Stimulated activated effector memory CD8-positive, alpha-beta T cell treated with anti-CD3 and anti-CD28 coated beads, Interleukin-12 subunit alpha, Interleukin-12 subunit beta, amount 100 ng/mL, for 72 hours (primary cell): ENCODE data around the gene RNASEH2A.
A peak's percentile ranks its signal among the peaks of the same experiment; 100 is the strongest.

Source experiments
- ATAC-seq: fragments of 150-1000 bp; cut with Tn5 transposase; 2 replicates; pipeline ENCODE4 v1.10.0; 2021
- DNase-seq, 2 donors: peaks; one replicate each; pipeline ENCODE4 v3.0.0; 2021 to 2022; ENCODE audit warnings: low spot score in 2 of 2
- H3K27ac Mint-ChIP-seq: one replicate; pipeline ENCODE4 v1.8.0; 2022; ENCODE audit warnings: mild to moderate bottlenecking, mixed read lengths
- H3K36me3 Mint-ChIP-seq: one replicate; pipeline ENCODE4 v1.8.0; 2022; ENCODE audit warnings: mild to moderate bottlenecking, mixed read lengths
- H3K4me1 Mint-ChIP-seq: one replicate; pipeline ENCODE4 v1.8.0; 2022; ENCODE audit warnings: mixed read lengths
- H3K4me3 Mint-ChIP-seq: one replicate; pipeline ENCODE4 v1.8.0; 2022; ENCODE audit warnings: mild to moderate bottlenecking, mixed read lengths
- H3K9me3 Mint-ChIP-seq: one replicate; pipeline ENCODE4 v1.8.0; 2022; ENCODE audit warnings: mixed read lengths

The RNASEH2A gene

GRCh38 chr19:12788042-12788681 is 18.2 kb upstream of the RNASEH2A start:
- H3K4me1 Mint-ChIP-seq, result peaks cover 22% of the 10 kb centered on the region
- no peak for DNase-seq
- H3K9me3 Mint-ChIP-seq, result no peaks in the 10 kb centered on the region
- peak overlapping the region; percentile 96 for H3K27ac Mint-ChIP-seq
- H3K36me3 Mint-ChIP-seq, result peaks cover 49% of the 10 kb centered on the region
- peak overlapping the region; percentile 98 for H3K4me3 Mint-ChIP-seq
- ATAC-seq, result no peak

- ATAC-seq, result no peak
- Mint-ChIP-seq H3K4me1 (peaks cover 22% of the 10 kb centered on the region), H3K4me3 (peak overlapping the region; percentile 98), H3K27ac (peak overlapping the region; percentile 96), H3K9me3 (no peaks in the 10 kb centered on the region), H3K36me3 (peaks cover 49% of the 10 kb centered on the region)
- DNase-seq, result peak in 1 of 2 donors; percentile 83
Measured at GRCh38 chr19:12788682-12789097, 17.7 kb upstream of the RNASEH2A start.

GRCh38 chr19:12789098-12789903 is 17.1 kb upstream of the RNASEH2A start:
- H3K36me3 Mint-ChIP-seq, result peaks cover 54% of the 10 kb centered on the region
- DNase-seq (peak in 1 of 2 donors; percentile 80), ATAC-seq (no peak)
- peak overlapping the region; percentile 96 for H3K27ac Mint-ChIP-seq
- peak overlapping the region; percentile 98 for H3K4me3 Mint-ChIP-seq
- peaks cover 26% of the 10 kb centered on the region for H3K4me1 Mint-ChIP-seq
- no peaks in the 10 kb centered on the region for H3K9me3 Mint-ChIP-seq

- Mint-ChIP-seq H3K9me3 (no peaks in the 10 kb centered on the region), H3K36me3 (peaks cover 61% of the 10 kb centered on the region), H3K4me1 (peaks cover 33% of the 10 kb centered on the region), H3K4me3 (peak overlapping the region; percentile 98), H3K27ac (peak overlapping the region; percentile 97)
- ATAC-seq, result peak; percentile 69
- peak; percentile 98 to 99 for DNase-seq
Measured at GRCh38 chr19:12789904-12790619, 16.3 kb upstream of the RNASEH2A start.

GRCh38 chr19:12790628-12791344 is 15.6 kb upstream of the RNASEH2A start:
- Mint-ChIP-seq H3K4me1 (peaks cover 36% of the 10 kb centered on the region), H3K4me3 (peak overlapping the region; percentile 98), H3K27ac (peak overlapping the region; percentile 97), H3K36me3 (peaks cover 64% of the 10 kb centered on the region), H3K9me3 (no peaks in the 10 kb centered on the region)
- ATAC-seq, result no peak
- DNase-seq, result no peak

- Mint-ChIP-seq H3K9me3 (no peaks in the 10 kb centered on the region), H3K4me1 (peaks cover 43% of the 10 kb centered on the region), H3K4me3 (peak within 1 kb of the TSS; percentile 98), H3K27ac (peak within 1 kb of the TSS; percentile 97), H3K36me3 (peaks cover 71% of the 10 kb centered on the region)
- peak; percentile 60 for ATAC-seq
- DNase-seq, result peak; percentile 96 to 99
Measured at GRCh38 chr19:12791345-12792050, 14.9 kb upstream of the RNASEH2A start, which contains the start of gene JUNB. JUNB (plus strand) TSS chr19:12791486; CDS start chr19:12791772, 286 bp downstream.

- DNase-seq (peak in 1 of 2 donors; percentile 88), ATAC-seq (no peak)
- H3K9me3 Mint-ChIP-seq, result no peaks in the 10 kb centered on the region
- H3K36me3 Mint-ChIP-seq, result peaks cover 76% of the 10 kb centered on the region
- H3K4me1 Mint-ChIP-seq, result peaks cover 45% of the 10 kb centered on the region
- peak overlapping the region; percentile 98 for H3K4me3 Mint-ChIP-seq
- peak overlapping the region; percentile 97 for H3K27ac Mint-ChIP-seq
Measured at GRCh38 chr19:12792051-12792852, 14.1 kb upstream of the RNASEH2A start.

- Mint-ChIP-seq H3K4me3 (peak overlapping the region; percentile 98), H3K9me3 (no peaks in the 10 kb centered on the region), H3K36me3 (peaks cover 82% of the 10 kb centered on the region), H3K4me1 (peaks cover 45% of the 10 kb centered on the region), H3K27ac (peak overlapping the region; percentile 97)
- ATAC-seq, result no peak
- no peak for DNase-seq
Measured at GRCh38 chr19:12792853-12793289, 13.5 kb upstream of the RNASEH2A start.

GRCh38 chr19:12793290-12794195 is 12.8 kb upstream of the RNASEH2A start:
- Mint-ChIP-seq H3K27ac (peak overlapping the region; percentile 97), H3K9me3 (no peaks in the 10 kb centered on the region), H3K4me3 (peak overlapping the region; percentile 98), H3K36me3 (peaks cover 89% of the 10 kb centered on the region), H3K4me1 (peaks cover 40% of the 10 kb centered on the region)
- ATAC-seq (peak; percentile 59), DNase-seq (peak; percentile 97 to 98)

- ATAC-seq, result no peak
- H3K36me3 Mint-ChIP-seq, result peaks cover 90% of the 10 kb centered on the region
- no peaks in the 10 kb centered on the region for H3K9me3 Mint-ChIP-seq
- DNase-seq, result no peak
- H3K4me3 Mint-ChIP-seq, result peak overlapping the region; percentile 98
- peaks cover 32% of the 10 kb centered on the region for H3K4me1 Mint-ChIP-seq
- peak overlapping the region; percentile 97 for H3K27ac Mint-ChIP-seq
Measured at GRCh38 chr19:12794196-12794941, 12.0 kb upstream of the RNASEH2A start.

GRCh38 chr19:12794971-12795381 is 11.4 kb upstream of the RNASEH2A start:
- peak overlapping the region; percentile 97 for H3K27ac Mint-ChIP-seq
- H3K4me3 Mint-ChIP-seq, result peak overlapping the region; percentile 98
- H3K4me1 Mint-ChIP-seq, result peaks cover 32% of the 10 kb centered on the region
- DNase-seq (no peak), ATAC-seq (no peak)
- H3K9me3 Mint-ChIP-seq, result no peaks in the 10 kb centered on the region
- peaks cover 89% of the 10 kb centered on the region for H3K36me3 Mint-ChIP-seq
